IMR-90 (cell line): ENCODE data around the gene ACTL6B.

Experiments used
- POLR2A ChIP-seq: IDR thresholded peaks from 2 replicates; pipeline ENCODE4 v1.6.1; 2012; ENCODE audit warnings: mild to moderate bottlenecking, low read depth, low read length
- SMC3 ChIP-seq: fragments of 150-350 bp; IDR thresholded peaks from 2 replicates; pipeline ENCODE4 v1.6.1; 2016; ENCODE audit warnings: low read depth, mild to moderate bottlenecking, antibody characterized with exemption, low read length, moderate library complexity
- TF ChIP-seq, protein P1 (sequence below): conservative IDR thresholded peaks from 2 replicates; pipeline ENCODE4 v1.5.1; 2012; ENCODE audit warnings: mild to moderate bottlenecking, low read depth, low read length, improper control_type of control experiment

DNA sequence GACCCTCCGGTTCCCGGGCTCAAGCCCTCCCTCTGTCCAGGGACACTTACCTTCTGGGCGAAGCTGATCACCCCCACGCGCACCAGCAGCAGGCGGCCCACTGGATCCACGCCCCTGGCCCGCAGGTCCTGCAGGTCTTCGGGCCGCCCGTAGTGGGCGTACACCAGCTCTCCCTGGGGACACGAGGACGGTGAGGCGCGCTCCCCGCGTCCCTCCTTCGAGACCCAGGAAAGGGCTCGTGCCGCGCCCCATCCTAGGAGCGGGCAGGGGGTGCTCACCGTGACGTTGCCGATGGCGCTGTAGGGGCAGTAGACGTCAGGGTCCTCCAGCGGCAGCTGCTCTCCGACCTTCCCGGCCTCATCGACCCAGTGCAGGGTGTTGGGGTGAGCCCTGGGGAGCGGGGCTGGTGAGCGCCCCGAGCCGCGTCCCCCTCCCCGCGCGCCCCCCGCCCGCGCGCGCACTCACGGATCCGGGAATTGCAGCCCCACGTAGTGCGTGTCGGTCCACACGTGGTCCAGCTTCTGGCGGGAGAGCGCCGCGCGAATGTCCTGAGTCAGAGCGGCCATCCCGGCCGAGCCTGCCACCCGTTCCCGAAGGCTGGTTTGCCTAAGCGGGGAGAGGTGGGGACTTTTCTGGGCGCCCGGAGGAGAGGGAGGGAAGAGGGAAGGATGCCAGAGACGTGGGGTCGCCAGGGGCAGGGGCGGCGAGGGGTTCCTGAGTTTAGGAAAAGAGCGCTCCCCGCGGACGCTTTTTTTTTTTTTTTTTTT lies 23.1 kb downstream of the ACTL6B start:
- TF ChIP-seq POLR2A (no peak), SMC3 (no peak)
- TF ChIP-seq, protein P1, sequence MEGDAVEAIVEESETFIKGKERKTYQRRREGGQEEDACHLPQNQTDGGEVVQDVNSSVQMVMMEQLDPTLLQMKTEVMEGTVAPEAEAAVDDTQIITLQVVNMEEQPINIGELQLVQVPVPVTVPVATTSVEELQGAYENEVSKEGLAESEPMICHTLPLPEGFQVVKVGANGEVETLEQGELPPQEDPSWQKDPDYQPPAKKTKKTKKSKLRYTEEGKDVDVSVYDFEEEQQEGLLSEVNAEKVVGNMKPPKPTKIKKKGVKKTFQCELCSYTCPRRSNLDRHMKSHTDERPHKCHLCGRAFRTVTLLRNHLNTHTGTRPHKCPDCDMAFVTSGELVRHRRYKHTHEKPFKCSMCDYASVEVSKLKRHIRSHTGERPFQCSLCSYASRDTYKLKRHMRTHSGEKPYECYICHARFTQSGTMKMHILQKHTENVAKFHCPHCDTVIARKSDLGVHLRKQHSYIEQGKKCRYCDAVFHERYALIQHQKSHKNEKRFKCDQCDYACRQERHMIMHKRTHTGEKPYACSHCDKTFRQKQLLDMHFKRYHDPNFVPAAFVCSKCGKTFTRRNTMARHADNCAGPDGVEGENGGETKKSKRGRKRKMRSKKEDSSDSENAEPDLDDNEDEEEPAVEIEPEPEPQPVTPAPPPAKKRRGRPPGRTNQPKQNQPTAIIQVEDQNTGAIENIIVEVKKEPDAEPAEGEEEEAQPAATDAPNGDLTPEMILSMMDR = peak; percentile 25; the same call in 1 of the 2 replicates
